ENCODE results near the gene ARHGEF12.

The ARHGEF12 gene

DNA sequence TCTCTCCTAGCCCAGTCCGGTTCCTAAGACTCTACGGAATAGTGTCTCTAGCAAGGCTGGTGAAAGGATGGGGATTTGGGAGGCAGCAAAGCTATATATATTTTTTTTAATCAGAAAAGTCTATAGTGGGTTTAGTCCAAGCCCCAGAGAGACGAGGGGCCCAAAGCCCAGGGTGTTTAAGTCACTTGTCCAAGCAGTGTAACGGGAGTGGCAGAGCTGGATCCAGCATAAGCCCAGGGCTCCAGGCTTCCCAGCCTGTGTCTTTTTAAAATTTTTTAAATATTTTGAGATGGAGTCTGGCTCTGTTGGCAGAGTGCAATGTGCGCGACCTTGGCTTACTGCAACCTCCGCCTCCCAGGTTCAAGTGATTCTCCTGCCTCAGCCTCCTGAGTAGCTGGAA, 182.1 kb downstream of the ARHGEF12 start:
- no peak overlapping the region for H3K4me3 ChIP-seq (ENCODE audit: low read depth, low read length)
- no peak overlapping the region for H3K9ac ChIP-seq (ENCODE audit: low read length)
- H3K27ac ChIP-seq (ENCODE audit: low read depth, low read length), result no peak overlapping the region
- peaks cover 39% of the 10 kb centered on the region for H3K27me3 ChIP-seq (ENCODE audit: control insufficient read depth, insufficient read depth, low read length)
- H3K4me1 ChIP-seq (ENCODE audit: control insufficient read depth, insufficient read depth, low read length), result peaks cover 30% of the 10 kb centered on the region
- no peaks in the 10 kb centered on the region for H3K36me3 ChIP-seq (ENCODE audit: control insufficient read depth, insufficient read depth, low read length)
- H3K9me3 ChIP-seq (ENCODE audit: control insufficient read depth, insufficient read depth, low read depth, low read length), result no peaks in the 10 kb centered on the region

DNA sequence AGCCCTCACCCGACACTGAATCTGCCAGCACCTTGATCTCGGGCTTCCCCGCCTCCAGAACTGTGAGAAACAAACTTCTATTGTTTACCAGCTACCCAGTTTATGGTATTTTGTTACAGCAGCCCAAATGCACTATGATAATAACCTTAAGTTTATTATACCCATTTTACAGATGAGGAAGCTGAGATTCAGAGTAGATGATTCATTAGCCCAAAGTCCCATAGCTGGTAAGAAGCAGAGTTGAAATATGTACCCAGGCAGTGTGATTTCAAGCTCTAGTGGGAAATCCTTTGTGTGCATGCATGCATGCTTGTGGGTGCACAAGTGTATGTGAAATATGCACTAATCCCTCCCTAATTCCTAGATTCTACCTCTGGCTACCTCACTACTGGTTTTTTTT, 183.3 kb downstream of the ARHGEF12 start:
- Histone ChIP-seq H3K27me3 (ENCODE audit: control insufficient read depth, insufficient read depth, low read length) (peaks cover 28% of the 10 kb centered on the region; the same call in 1 of the 2 replicates), H3K9ac (ENCODE audit: low read length) (no peak overlapping the region), H3K9me3 (ENCODE audit: control insufficient read depth, insufficient read depth, low read depth, low read length) (no peaks in the 10 kb centered on the region), H3K27ac (ENCODE audit: low read depth, low read length) (no peak overlapping the region), H3K4me3 (ENCODE audit: low read depth, low read length) (no peak overlapping the region), H3K36me3 (ENCODE audit: control insufficient read depth, insufficient read depth, low read length) (no peaks in the 10 kb centered on the region), H3K4me1 (ENCODE audit: control insufficient read depth, insufficient read depth, low read length) (peaks cover 34% of the 10 kb centered on the region)

- no peaks in the 10 kb centered on the region for H3K9me3 ChIP-seq (ENCODE audit: control insufficient read depth, insufficient read depth, low read depth, low read length)
- H3K4me3 ChIP-seq (ENCODE audit: low read depth, low read length), result no peak overlapping the region
- H3K4me1 ChIP-seq (ENCODE audit: control insufficient read depth, insufficient read depth, low read length), result peaks cover 34% of the 10 kb centered on the region
- no peak overlapping the region for H3K27ac ChIP-seq (ENCODE audit: low read depth, low read length)
- no peak overlapping the region for H3K9ac ChIP-seq (ENCODE audit: low read length)
- peaks cover 22% of the 10 kb centered on the region; the same call in 1 of the 2 replicates for H3K27me3 ChIP-seq (ENCODE audit: control insufficient read depth, insufficient read depth, low read length)
- H3K36me3 ChIP-seq (ENCODE audit: control insufficient read depth, insufficient read depth, low read length), result no peaks in the 10 kb centered on the region
Observed at GRCh38 chr11:120520091-120520822, 184.0 kb downstream of the ARHGEF12 start.

GRCh38 chr11:120521176-120521575, 185.0 kb downstream of the ARHGEF12 start:
- Histone ChIP-seq H3K9me3 (ENCODE audit: control insufficient read depth, insufficient read depth, low read depth, low read length) (no peaks in the 10 kb centered on the region), H3K27me3 (ENCODE audit: control insufficient read depth, insufficient read depth, low read length) (peaks cover 20% of the 10 kb centered on the region; the same call in 1 of the 2 replicates), H3K9ac (ENCODE audit: low read length) (no peak overlapping the region), H3K4me3 (ENCODE audit: low read depth, low read length) (no peak overlapping the region), H3K36me3 (ENCODE audit: control insufficient read depth, insufficient read depth, low read length) (no peaks in the 10 kb centered on the region), H3K27ac (ENCODE audit: low read depth, low read length) (no peak overlapping the region), H3K4me1 (ENCODE audit: control insufficient read depth, insufficient read depth, low read length) (peaks cover 32% of the 10 kb centered on the region)

- Histone ChIP-seq H3K27ac (ENCODE audit: low read depth, low read length) (no peak overlapping the region), H3K36me3 (ENCODE audit: control insufficient read depth, insufficient read depth, low read length) (no peaks in the 10 kb centered on the region), H3K27me3 (ENCODE audit: control insufficient read depth, insufficient read depth, low read length) (peaks cover 11% of the 10 kb centered on the region; the same call in 1 of the 2 replicates), H3K4me3 (ENCODE audit: low read depth, low read length) (no peak overlapping the region), H3K4me1 (ENCODE audit: control insufficient read depth, insufficient read depth, low read length) (peaks cover 27% of the 10 kb centered on the region), H3K9ac (ENCODE audit: low read length) (no peak overlapping the region), H3K9me3 (ENCODE audit: control insufficient read depth, insufficient read depth, low read depth, low read length) (no peaks in the 10 kb centered on the region)
Observed at GRCh38 chr11:120522021-120522420, 185.8 kb downstream of the ARHGEF12 start.

DNA sequence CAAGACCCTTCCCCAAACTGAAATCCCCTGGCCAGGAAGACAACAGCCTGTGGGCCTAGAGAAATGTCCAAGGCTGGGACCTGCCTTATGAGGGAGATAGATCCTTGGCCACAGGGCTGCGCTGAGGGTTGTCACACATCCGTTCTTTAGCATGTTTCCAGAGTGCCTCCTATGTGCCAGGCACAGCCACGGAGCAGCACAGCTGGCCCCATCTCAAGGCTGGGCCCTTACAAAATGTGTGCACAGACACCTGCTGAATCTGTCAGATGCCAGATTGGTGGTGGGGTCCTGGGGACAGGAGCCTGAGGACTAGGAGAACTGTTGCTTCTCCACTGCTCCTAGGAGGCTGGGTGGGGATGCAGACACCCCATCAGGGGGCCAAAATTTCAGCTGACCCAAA, 186.5 kb downstream of the ARHGEF12 start:
- no peak overlapping the region for H3K27ac ChIP-seq (ENCODE audit: low read depth, low read length)
- peaks cover 26% of the 10 kb centered on the region for H3K4me1 ChIP-seq (ENCODE audit: control insufficient read depth, insufficient read depth, low read length)
- no peaks in the 10 kb centered on the region for H3K36me3 ChIP-seq (ENCODE audit: control insufficient read depth, insufficient read depth, low read length)
- H3K27me3 ChIP-seq (ENCODE audit: control insufficient read depth, insufficient read depth, low read length), result peaks cover 7% of the 10 kb centered on the region; the same call in 1 of the 2 replicates
- no peak overlapping the region for H3K4me3 ChIP-seq (ENCODE audit: low read depth, low read length)
- no peak overlapping the region for H3K9ac ChIP-seq (ENCODE audit: low read length)
- H3K9me3 ChIP-seq (ENCODE audit: control insufficient read depth, insufficient read depth, low read depth, low read length), result no peaks in the 10 kb centered on the region

GRCh38 chr11:120523196-120523595, 187.0 kb downstream of the ARHGEF12 start:
- H3K9ac ChIP-seq (ENCODE audit: low read length), result no peak overlapping the region
- no peak overlapping the region for H3K27ac ChIP-seq (ENCODE audit: low read depth, low read length)
- H3K4me1 ChIP-seq (ENCODE audit: control insufficient read depth, insufficient read depth, low read length), result peaks cover 23% of the 10 kb centered on the region
- H3K9me3 ChIP-seq (ENCODE audit: control insufficient read depth, insufficient read depth, low read depth, low read length), result no peaks in the 10 kb centered on the region
- H3K4me3 ChIP-seq (ENCODE audit: low read depth, low read length), result no peak overlapping the region
- H3K36me3 ChIP-seq (ENCODE audit: control insufficient read depth, insufficient read depth, low read length), result no peaks in the 10 kb centered on the region
- H3K27me3 ChIP-seq (ENCODE audit: control insufficient read depth, insufficient read depth, low read length), result peaks cover 7% of the 10 kb centered on the region; the same call in 1 of the 2 replicates

- no peak overlapping the region for H3K4me3 ChIP-seq (ENCODE audit: low read depth, low read length)
- no peak overlapping the region for H3K27ac ChIP-seq (ENCODE audit: low read depth, low read length)
- peaks cover 7% of the 10 kb centered on the region; the same call in 1 of the 2 replicates for H3K27me3 ChIP-seq (ENCODE audit: control insufficient read depth, insufficient read depth, low read length)
- no peak overlapping the region for H3K9ac ChIP-seq (ENCODE audit: low read length)
- H3K36me3 ChIP-seq (ENCODE audit: control insufficient read depth, insufficient read depth, low read length), result no peaks in the 10 kb centered on the region
- H3K9me3 ChIP-seq (ENCODE audit: control insufficient read depth, insufficient read depth, low read depth, low read length), result peaks cover 3% of the 10 kb centered on the region; the same call in 1 of the 2 replicates
- H3K4me1 ChIP-seq (ENCODE audit: control insufficient read depth, insufficient read depth, low read length), result peaks cover 23% of the 10 kb centered on the region
Observed at GRCh38 chr11:120524536-120525085, 188.4 kb downstream of the ARHGEF12 start.

DNA sequence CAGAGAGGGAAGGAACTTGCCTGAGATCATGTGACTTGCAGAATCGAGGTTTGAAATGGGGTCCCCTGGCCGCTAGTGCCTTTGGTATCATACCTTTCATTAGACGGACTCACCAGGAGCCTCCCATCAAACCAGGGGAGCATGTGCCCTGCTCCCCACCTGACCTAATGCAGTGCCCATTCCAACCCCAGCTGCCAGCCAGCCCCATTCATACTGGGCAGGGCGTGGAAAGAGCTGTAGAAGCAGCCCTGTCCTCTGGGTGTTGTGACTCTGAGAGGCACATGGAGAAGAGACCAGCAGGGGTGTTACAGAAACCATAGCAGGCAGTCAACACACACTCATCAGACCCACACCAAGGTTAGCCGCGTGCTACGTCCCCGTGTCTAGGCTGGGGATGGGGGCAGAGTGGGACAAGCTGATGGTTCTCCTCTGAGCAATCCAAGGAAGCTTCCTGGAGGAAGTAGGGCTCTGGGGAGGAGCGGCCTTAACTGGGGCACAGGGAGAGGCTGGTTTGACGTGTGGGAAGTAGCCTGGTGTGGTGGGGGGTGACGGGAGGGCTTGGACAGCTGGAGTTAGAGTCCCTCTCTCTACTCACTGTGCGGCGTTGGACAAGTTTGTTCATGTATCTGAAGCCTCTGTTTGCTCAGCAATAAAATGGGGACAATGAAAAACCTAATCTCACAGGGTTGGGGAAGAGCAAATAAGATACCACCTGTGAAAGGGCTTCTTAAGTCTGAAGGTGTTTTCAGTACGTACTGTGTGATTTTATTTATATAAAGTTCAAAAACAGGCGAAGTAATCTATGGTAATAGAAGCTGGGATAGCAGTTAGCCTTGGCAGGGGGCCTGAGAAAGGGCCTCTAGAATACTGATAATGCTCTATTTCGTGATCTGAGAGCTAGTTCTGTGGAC, 189.3 kb downstream of the ARHGEF12 start:
- Histone ChIP-seq H3K36me3 (ENCODE audit: control insufficient read depth, insufficient read depth, low read length) (no peaks in the 10 kb centered on the region), H3K4me1 (ENCODE audit: control insufficient read depth, insufficient read depth, low read length) (peaks cover 23% of the 10 kb centered on the region), H3K4me3 (ENCODE audit: low read depth, low read length) (no peak overlapping the region), H3K9ac (ENCODE audit: low read length) (no peak overlapping the region), H3K27me3 (ENCODE audit: control insufficient read depth, insufficient read depth, low read length) (peaks cover 7% of the 10 kb centered on the region; the same call in 1 of the 2 replicates), H3K9me3 (ENCODE audit: control insufficient read depth, insufficient read depth, low read depth, low read length) (peaks cover 3% of the 10 kb centered on the region; the same call in 1 of the 2 replicates), H3K27ac (ENCODE audit: low read depth, low read length) (no peak overlapping the region)

DNA sequence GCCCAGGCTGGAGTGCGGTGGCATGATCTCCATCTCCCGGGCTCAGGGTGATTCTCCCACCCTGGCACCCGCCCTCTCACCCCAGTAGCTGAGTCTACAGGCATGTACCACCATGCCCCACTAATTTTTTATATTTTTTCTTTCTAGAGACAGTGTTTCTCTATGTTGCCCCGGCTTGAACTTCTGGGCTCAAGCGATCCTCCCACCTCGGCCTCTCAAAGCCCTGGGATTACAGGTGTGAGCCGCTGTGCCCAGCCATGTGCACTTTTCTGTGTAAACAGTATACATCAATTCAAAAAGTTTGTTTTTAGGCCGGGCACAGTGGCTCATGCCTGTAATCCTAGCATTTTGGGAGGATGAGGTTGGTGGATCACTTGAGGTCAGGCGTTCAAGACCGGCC, 190.0 kb downstream of the ARHGEF12 start:
- Histone ChIP-seq H3K4me3 (ENCODE audit: low read depth, low read length) (no peak overlapping the region), H3K4me1 (ENCODE audit: control insufficient read depth, insufficient read depth, low read length) (peaks cover 23% of the 10 kb centered on the region), H3K9ac (ENCODE audit: low read length) (no peak overlapping the region), H3K36me3 (ENCODE audit: control insufficient read depth, insufficient read depth, low read length) (no peaks in the 10 kb centered on the region), H3K27ac (ENCODE audit: low read depth, low read length) (no peak overlapping the region), H3K9me3 (ENCODE audit: control insufficient read depth, insufficient read depth, low read depth, low read length) (peaks cover 3% of the 10 kb centered on the region; the same call in 1 of the 2 replicates), H3K27me3 (ENCODE audit: control insufficient read depth, insufficient read depth, low read length) (peaks cover 7% of the 10 kb centered on the region; the same call in 1 of the 2 replicates)
